HepG2 (cell line): ENCODE measurements around the gene TPPP2. TPM values are rescaled to one million over a fixed set of nuclear protein-coding genes. Genes with fewer than 3 reads are reported as not detected.

ENCODE experiments used
- CENPT ChIP-seq: sonication (generic); formaldehyde crosslinking; IDR thresholded peaks from 2 replicates; pipeline ENCODE4 v1.8.0; 2022; ENCODE audit warnings: low read depth, mild to moderate bottlenecking, moderate library complexity, missing genetic modification reagents
- CERS6 ChIP-seq: sonication (generic); formaldehyde crosslinking; IDR thresholded peaks from 2 replicates; pipeline ENCODE4 v1.5.0; 2020; ENCODE audit warnings: missing genetic modification reagents
- E2F5 ChIP-seq: sonication (generic); formaldehyde crosslinking; conservative IDR thresholded peaks from 2 replicates; pipeline ENCODE4 v1.4.0; 2020; ENCODE audit warnings: missing genetic modification reagents
- HNF1A ChIP-seq, 2 experiments: sonication (generic) in 1 of 2; formaldehyde crosslinking in 1 of 2; IDR thresholded peaks; 2 replicates each; pipeline versions ENCODE4 v1.4.0 to v1.6.1; 2016 to 2020; ENCODE audit warnings: borderline replicate concordance in 1 of 2, low read depth in 1 of 2, mild to moderate bottlenecking in 1 of 2, missing genetic modification reagents in 1 of 2
- HOXA5 ChIP-seq: sonication (generic); formaldehyde crosslinking; IDR thresholded peaks from 2 replicates; pipeline ENCODE4 v1.4.0; 2020; ENCODE audit warnings: missing genetic modification reagents
- IRF2 ChIP-seq: IDR thresholded peaks from 2 replicates; pipeline ENCODE4 v1.6.1; 2018; ENCODE audit warnings: missing genetic modification reagents, missing compliant biosample characterization
- LCORL ChIP-seq, 2 experiments: fragments of 450-650 bp in 1 of 2; sonication (generic) in 1 of 2; formaldehyde crosslinking in 1 of 2; IDR thresholded peaks; 2 replicates each; pipeline versions ENCODE4 v1.5.0 to v1.6.1; 2017 to 2020; ENCODE audit warnings: antibody characterized with exemption in 1 of 2, missing genetic modification reagents in 1 of 2
- RAD51 ChIP-seq: fragments of 450-650 bp; IDR thresholded peaks from 2 replicates; pipeline ENCODE4 v1.6.1; 2016; ENCODE audit warnings: borderline replicate concordance
- REPIN1 ChIP-seq: sonication (generic); formaldehyde crosslinking; IDR thresholded peaks from 2 replicates; pipeline ENCODE4 v1.8.0; 2022; ENCODE audit warnings: missing genetic modification reagents, low read depth, mild to moderate bottlenecking, borderline replicate concordance
- SMAD9 ChIP-seq: sonication (generic); formaldehyde crosslinking; IDR thresholded peaks from 2 replicates; pipeline ENCODE4 v1.5.1; 2020; ENCODE audit warnings: mild to moderate bottlenecking, missing genetic modification reagents
- STAG1 ChIP-seq: sonication (generic); formaldehyde crosslinking; IDR thresholded peaks from 2 replicates; pipeline ENCODE4 v1.4.0; 2020; ENCODE audit warnings: missing genetic modification reagents
- ZFP1 ChIP-seq: IDR thresholded peaks from 2 replicates; pipeline ENCODE4 v1.6.1; 2016
- ZNF264 ChIP-seq: sonication (generic); formaldehyde crosslinking; IDR thresholded peaks from 2 replicates; pipeline ENCODE4 v1.4.0; 2020; ENCODE audit warnings: missing genetic modification reagents
- ZNF276 ChIP-seq: sonication (generic); formaldehyde crosslinking; IDR thresholded peaks from 2 replicates; pipeline ENCODE4 v1.4.0; 2020; ENCODE audit warnings: mild to moderate bottlenecking, low read depth, missing genetic modification reagents
- ZNF562 ChIP-seq: sonication (generic); formaldehyde crosslinking; IDR thresholded peaks from 2 replicates; pipeline ENCODE4 v1.8.0; 2022; ENCODE audit warnings: missing genetic modification reagents, borderline replicate concordance
- ZNF607 ChIP-seq: sonication (generic); formaldehyde crosslinking; IDR thresholded peaks from 2 replicates; pipeline ENCODE4 v1.5.1; 2020; ENCODE audit warnings: missing genetic modification reagents, mild to moderate bottlenecking, borderline replicate concordance
- ZNF800 ChIP-seq: sonication (generic); formaldehyde crosslinking; IDR thresholded peaks from 2 replicates; pipeline ENCODE4 v1.4.0; 2020; ENCODE audit warnings: missing genetic modification reagents
- polyA plus RNA-seq, 8 experiments: library from polyadenylated mRNA; depleted of rRNA in 3 of 8; stranded (reverse) in 7 of 8; unstranded in 1 of 8; fragments of >200 nt; fragmentation: Illumina TruSeq in 4 of 8; extraction: Trizol in 4 of 8; gene quantifications; 2 replicates each; pipeline versions ENCODE4 v1.2.1 to v1.2.3, GENCODE V29; 2011 to 2016; ENCODE audit warnings: low read depth in 4 of 8, missing spikeins in 1 of 8, mixed read lengths in 1 of 8; ENCODE audit not compliant: insufficient read depth in 1 of 8
- total RNA-seq, 5 experiments: library from RNA; depleted of rRNA; stranded (reverse); fragments of >200 nt; fragmentation: Illumina TruSeq; extraction: Trizol; gene quantifications; 2 replicates each; pipeline ENCODE4 v1.2.3, GENCODE V29; 2016; ENCODE audit warnings: low read depth in 1 of 5

The TPPP2 gene
- total and polyA plus RNA-seq, 2 of the 13 experiments (the other 11 are each of a cell fraction or from before 2014, with no cell fraction given): 0.58 to 4.2 TPM

GRCh38 chr14:21066882-21067502, 37.0 kb downstream of the TPPP2 start (continued):
- no peak for TF ChIP-seq ZNF607 (CRISPR knock-in tag)
- TF ChIP-seq CENPT (CRISPR knock-in tag): no peak
- no peak for TF ChIP-seq E2F5 (CRISPR knock-in tag)
- no peak for TF ChIP-seq SMAD9 (CRISPR knock-in tag)
- 0 out of 2 replicates have a peak, but pooled peaks have one; percentile 49 for TF ChIP-seq IRF2
- TF ChIP-seq ZNF264 (CRISPR knock-in tag): 0 out of 2 replicates have a peak, but pooled peaks have one; percentile 57
- no peak for TF ChIP-seq ZNF800 (CRISPR knock-in tag)
- TF ChIP-seq LCORL (IDR thresholded peaks at IDR 0.05): no peak
- no peak for TF ChIP-seq LCORL (CRISPR knock-in tag; IDR thresholded peaks at IDR 0.05)
- no peak for TF ChIP-seq HNF1A (IDR thresholded peaks at IDR 0.05; ENCODE audit: low read depth)
- no peak for TF ChIP-seq HNF1A (CRISPR knock-in tag; IDR thresholded peaks at IDR 0.05; ENCODE audit: borderline replicate concordance)
- TF ChIP-seq ZNF276 (CRISPR knock-in tag): no peak
- TF ChIP-seq CERS6 (CRISPR knock-in tag): no peak
- TF ChIP-seq ZFP1: no peak
- TF ChIP-seq STAG1: peak; percentile 64
- no peak for TF ChIP-seq REPIN1
- 0 out of 2 replicates have a peak, but pooled peaks have one; percentile 26 for TF ChIP-seq HOXA5 (CRISPR knock-in tag)
- no peak for TF ChIP-seq ZNF562 (CRISPR knock-in tag)
- TF ChIP-seq RAD51: no peak
